Thymus (tissue), 11 donors: ENCODE results near the gene PEX7. TPM values are rescaled to one million over a fixed set of nuclear protein-coding genes. Genes with fewer than 3 reads are reported as not detected.
"Not testable (repeated sequence)": the region's sequence is repeated elsewhere in the genome, so short reads cannot be mapped to it uniquely, and the experiment has no call there.

ENCODE experiments used
- DNase-seq, 9 donors: peaks; one replicate each; pipeline ENCODE4 v3.0.0-alpha.2; 2013; ENCODE audit warnings: low spot score in 9 of 9, low read depth in 6 of 9, missing footprints in 1 of 9
- H3K27ac ChIP-seq, 2 donors: one replicate each; pipeline ENCODE4 v1.5.1; 2013; ENCODE audit warnings: control low read depth in 1 of 2, low read depth in 1 of 2, low read length in 1 of 2, mild to moderate bottlenecking in 1 of 2, moderate library complexity in 1 of 2
- H3K27me3 ChIP-seq, 2 donors: one replicate each; pipeline ENCODE4 v1.5.1; 2013; ENCODE audit warnings: low read length in 1 of 2; ENCODE audit not compliant: control insufficient read depth in 2 of 2, insufficient read depth in 1 of 2
- H3K36me3 ChIP-seq, 2 donors: one replicate each; pipeline ENCODE4 v1.5.1; 2013; ENCODE audit warnings: low read length in 1 of 2, mild to moderate bottlenecking in 1 of 2, moderate library complexity in 1 of 2; ENCODE audit not compliant: control insufficient read depth in 2 of 2, insufficient read depth in 2 of 2
- H3K4me1 ChIP-seq, 2 donors: one replicate each; pipeline ENCODE4 v1.5.1; 2013; ENCODE audit warnings: low read length in 2 of 2; ENCODE audit not compliant: control insufficient read depth in 2 of 2, insufficient read depth in 2 of 2
- H3K4me3 ChIP-seq, 2 donors: one replicate each; pipeline ENCODE4 v1.5.1; 2013; ENCODE audit warnings: low read length in 2 of 2, control low read depth in 1 of 2, mild to moderate bottlenecking in 1 of 2
- H3K9me3 ChIP-seq, 2 donors: one replicate each; pipeline ENCODE4 v1.5.1; 2013; ENCODE audit warnings: low read length in 1 of 2, mild to moderate bottlenecking in 1 of 2; ENCODE audit not compliant: control insufficient read depth in 2 of 2, insufficient read depth in 1 of 2
- WGBS: extraction: QIAGEN DNeasy Blood & Tissue Kit; methylation state at CpG from one replicate; pipeline ENCODE4 v1.1.7; 2013; 5-methylcytosine and 5-hydroxymethylcytosine counted together
- polyA plus RNA-seq: library from polyadenylated mRNA; stranded (reverse); fragments of 200-250 nt; gene quantifications from one replicate; pipeline ENCODE4 v1.2.3, GENCODE V29; 2013
- total RNA-seq: library from RNA; stranded (reverse); fragments of 120-200 nt; gene quantifications from one replicate; pipeline ENCODE4 v1.2.4, GENCODE V29; 2013
- donor health status: healthy.

PEX7 gene
- total and polyA plus RNA-seq, 2 donors, result 7.4 to 8.4 TPM

GRCh38 chr6:136788069-136788902 is 34.1 kb upstream of the PEX7 start:
- Histone ChIP-seq H3K4me3 (no peak overlapping the region), H3K4me1 (peaks cover 23 to 36% of the 10 kb centered on the region in 2 donors), H3K36me3 (no peaks in the 10 kb centered on the region), H3K9me3 (no peaks in the 10 kb centered on the region), H3K27me3 (peaks cover 0 to 6% of the 10 kb centered on the region in 2 donors), H3K27ac (no peak overlapping the region)
- WGBS, result 66% methylated on average over 7 of the region's 7 CpGs
- DNase-seq, result no peak

GRCh38 chr6:136789440-136789839 is 33.0 kb upstream of the PEX7 start:
- Histone ChIP-seq H3K4me1 (peaks cover 14 to 28% of the 10 kb centered on the region in 2 donors), H3K4me3 (peak overlapping the region in 1 of 2 donors; percentile 14)
- H3K27ac ChIP-seq, H3K9me3 ChIP-seq, H3K36me3 ChIP-seq, DNase-seq, H3K27me3 ChIP-seq: not testable (repeated sequence)
- 96% methylated on average over 3 of the region's 3 CpGs for WGBS

GRCh38 chr6:136790411-136791295 is 31.7 kb upstream of the PEX7 start:
- Histone ChIP-seq H3K4me1 (peaks cover 9 to 19% of the 10 kb centered on the region in 2 donors), H3K27ac (peak overlapping the region in 1 of 2 donors; percentile 77), H3K9me3 (no peaks in the 10 kb centered on the region), H3K27me3 (peaks cover 0 to 6% of the 10 kb centered on the region in 2 donors), H3K4me3 (peak overlapping the region; percentile 59 to 85), H3K36me3 (no peaks in the 10 kb centered on the region)
- no peak for DNase-seq
- 27% methylated on average over 7 of the region's 7 CpGs for WGBS

- DNase-seq, result peak in 6 of 9 donors; percentile 40 to 73 (median 48)
- H3K4me3 ChIP-seq, result peak overlapping the region; percentile 59 to 85
- no peaks in the 10 kb centered on the region for H3K36me3 ChIP-seq
- H3K4me1 ChIP-seq, result peaks cover 9 to 18% of the 10 kb centered on the region in 2 donors
- H3K27me3 ChIP-seq, result peaks cover 0 to 6% of the 10 kb centered on the region in 2 donors
- H3K9me3 ChIP-seq, result no peaks in the 10 kb centered on the region
- peak overlapping the region; percentile 77 to 88 for H3K27ac ChIP-seq
- under 1% methylated on average over 62 of the region's 62 CpGs for WGBS
Observed at GRCh38 chr6:136791296-136792094, 30.9 kb upstream of the PEX7 start.

- Histone ChIP-seq H3K9me3 (no peaks in the 10 kb centered on the region), H3K27ac (peak overlapping the region; percentile 77 to 88), H3K4me3 (peak overlapping the region; percentile 59 to 85), H3K4me1 (peaks cover 9 to 18% of the 10 kb centered on the region in 2 donors), H3K27me3 (peaks cover 0 to 6% of the 10 kb centered on the region in 2 donors), H3K36me3 (no peaks in the 10 kb centered on the region)
- WGBS, result 1% methylated on average over 46 of the region's 46 CpGs
- DNase-seq, result no peak
Observed at GRCh38 chr6:136792095-136792409, 30.3 kb upstream of the PEX7 start.

- peak; percentile 74 to 96 (median 89) for DNase-seq
- Histone ChIP-seq H3K4me3 (peak within 1 kb of the TSS; percentile 59 to 85), H3K4me1 (peaks cover 6 to 16% of the 10 kb centered on the region in 2 donors), H3K9me3 (no peaks in the 10 kb centered on the region), H3K36me3 (no peaks in the 10 kb centered on the region), H3K27ac (peak within 1 kb of the TSS; percentile 88 to 89), H3K27me3 (peaks cover 0 to 6% of the 10 kb centered on the region in 2 donors)
- under 1% methylated on average over 89 of the region's 89 CpGs for WGBS
Observed at GRCh38 chr6:136792410-136793262, 29.8 kb upstream of the PEX7 start, which contains the start of gene MAP3K5. MAP3K5 (minus strand) TSS chr6:136792477; CDS start chr6:136792157, 320 bp downstream.

GRCh38 chr6:136793363-136793762 is 29.0 kb upstream of the PEX7 start:
- Histone ChIP-seq H3K9me3 (no peaks in the 10 kb centered on the region), H3K27ac (peak overlapping the region; percentile 88 to 89), H3K36me3 (no peaks in the 10 kb centered on the region), H3K4me3 (peak overlapping the region; percentile 59 to 85), H3K4me1 (peaks cover 6 to 14% of the 10 kb centered on the region in 2 donors), H3K27me3 (peaks cover 0 to 6% of the 10 kb centered on the region in 2 donors)
- no peak for DNase-seq
- WGBS, result 58% methylated on average over 8 of the region's 8 CpGs

GRCh38 chr6:136795386-136795785 is 27.0 kb upstream of the PEX7 start:
- Histone ChIP-seq H3K27me3 (peaks cover 0 to 6% of the 10 kb centered on the region in 2 donors), H3K9me3 (no peaks in the 10 kb centered on the region), H3K4me3 (no peak overlapping the region), H3K4me1 (peaks cover 6 to 14% of the 10 kb centered on the region in 2 donors), H3K27ac (no peak overlapping the region), H3K36me3 (no peaks in the 10 kb centered on the region)
- no peak for DNase-seq
- 97% methylated on average over 2 of the region's 2 CpGs for WGBS
